GM19238 (cell line): ENCODE measurements around the gene BAZ1A.

Experiments used
- DNase-seq: peaks from one replicate; pipeline ENCODE4 v3.0.0; 2011; ENCODE audit warnings: low spot score; ENCODE audit not compliant: insufficient read length

BAZ1A gene

DNA sequence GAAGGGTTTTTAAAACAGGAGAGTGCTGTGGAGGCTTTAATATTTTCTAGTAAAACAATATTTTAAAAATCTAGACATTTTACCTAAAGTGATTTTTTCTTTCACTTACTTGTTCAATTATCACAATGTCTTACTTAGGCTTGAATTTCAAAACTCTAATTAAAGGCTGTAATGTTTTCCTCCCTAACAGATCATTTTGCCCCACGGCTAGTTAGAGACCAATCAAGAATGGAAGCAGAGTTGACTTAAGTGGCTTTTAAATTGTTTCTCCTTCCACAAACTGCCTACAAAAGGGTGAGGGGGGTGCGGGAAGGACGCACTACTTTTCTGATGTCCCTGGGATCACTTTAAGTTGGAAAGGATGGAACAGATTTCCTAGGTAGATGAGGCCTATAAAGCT, 151.3 kb downstream of the BAZ1A start:
- no peak for DNase-seq

DNA sequence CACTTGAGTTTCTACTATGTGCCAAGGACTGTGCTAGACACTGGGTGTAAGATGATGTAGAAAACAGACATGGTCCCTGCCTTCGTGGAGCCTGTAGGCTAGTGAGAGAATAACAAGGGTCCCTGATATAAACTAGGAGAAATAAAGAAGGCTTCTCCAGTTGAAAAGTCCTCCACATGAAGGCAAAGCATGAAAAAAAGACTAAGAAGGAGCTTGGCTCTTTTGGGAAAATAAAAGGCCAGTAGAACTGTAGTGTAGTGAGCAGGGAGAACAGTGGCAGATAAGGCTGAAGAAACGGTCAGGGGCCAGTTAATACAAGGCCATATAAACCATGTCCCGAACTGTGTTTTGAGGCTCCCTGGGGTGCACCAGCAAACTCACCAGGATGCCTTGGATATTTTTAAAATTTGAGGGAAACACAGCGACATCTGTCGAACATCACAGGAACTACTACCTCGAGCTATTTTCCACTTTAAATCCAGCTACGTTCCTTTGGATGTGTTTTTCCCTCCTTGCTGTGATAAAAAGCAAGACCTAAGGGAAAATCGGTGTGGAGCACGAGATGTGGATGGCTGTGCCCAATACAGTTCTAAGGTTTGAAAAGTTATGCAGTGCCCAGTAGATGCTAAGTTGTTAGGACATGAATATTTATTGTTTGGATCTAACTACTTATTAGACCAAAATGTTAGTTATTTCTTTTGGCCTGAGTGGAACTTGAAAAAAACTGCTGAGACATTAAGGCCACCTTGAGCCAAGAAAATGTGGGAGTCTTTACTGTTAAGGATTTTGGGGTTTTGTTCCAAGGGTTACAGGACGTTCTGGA, 152.2 kb downstream of the BAZ1A start:
- DNase-seq: peak; percentile 36

DNA sequence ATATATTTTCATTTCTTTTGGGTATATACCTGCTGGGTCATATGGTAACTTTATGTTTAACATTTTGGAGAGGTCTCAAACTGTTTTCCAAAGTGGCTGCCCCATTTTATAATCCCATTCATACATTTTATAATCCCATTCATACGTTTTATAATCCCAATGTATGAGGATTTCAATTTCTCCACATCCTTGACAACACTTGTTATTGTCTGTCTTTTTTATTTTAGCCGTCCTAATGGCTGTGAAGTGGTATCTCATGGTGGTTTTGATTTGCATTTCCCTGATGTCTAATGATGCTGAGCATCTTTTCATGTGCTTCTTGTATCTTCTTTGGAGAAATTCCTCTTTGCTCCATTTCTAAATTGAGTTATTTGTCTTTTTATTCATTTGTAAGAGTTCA, 154.0 kb downstream of the BAZ1A start:
- DNase-seq: no peak

DNA sequence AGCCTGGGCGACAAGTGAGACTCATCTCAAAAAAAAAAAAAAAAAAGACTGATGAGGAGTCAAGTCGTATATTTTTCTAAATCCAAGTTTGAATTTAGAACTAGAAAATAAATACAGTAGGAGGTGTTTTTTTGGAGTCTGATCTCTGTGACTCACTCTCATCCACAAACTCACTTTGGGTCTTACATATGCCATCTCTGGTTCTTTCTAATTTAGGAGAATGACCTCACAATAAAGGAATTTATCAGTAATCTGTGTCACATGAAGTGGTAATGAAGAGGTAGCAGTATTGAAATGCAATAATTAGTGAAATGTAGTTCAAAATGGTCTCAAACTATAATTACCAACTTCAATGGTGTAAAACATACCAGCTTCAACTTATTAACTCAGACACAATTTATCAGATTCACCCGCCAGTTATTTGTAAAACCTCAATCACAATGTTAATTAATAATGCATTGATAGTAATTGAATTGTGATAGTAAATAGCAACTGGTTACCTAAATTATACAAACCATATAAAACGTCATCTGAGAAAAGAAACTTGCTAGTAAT, 156.3 kb downstream of the BAZ1A start:
- no peak for DNase-seq

DNA sequence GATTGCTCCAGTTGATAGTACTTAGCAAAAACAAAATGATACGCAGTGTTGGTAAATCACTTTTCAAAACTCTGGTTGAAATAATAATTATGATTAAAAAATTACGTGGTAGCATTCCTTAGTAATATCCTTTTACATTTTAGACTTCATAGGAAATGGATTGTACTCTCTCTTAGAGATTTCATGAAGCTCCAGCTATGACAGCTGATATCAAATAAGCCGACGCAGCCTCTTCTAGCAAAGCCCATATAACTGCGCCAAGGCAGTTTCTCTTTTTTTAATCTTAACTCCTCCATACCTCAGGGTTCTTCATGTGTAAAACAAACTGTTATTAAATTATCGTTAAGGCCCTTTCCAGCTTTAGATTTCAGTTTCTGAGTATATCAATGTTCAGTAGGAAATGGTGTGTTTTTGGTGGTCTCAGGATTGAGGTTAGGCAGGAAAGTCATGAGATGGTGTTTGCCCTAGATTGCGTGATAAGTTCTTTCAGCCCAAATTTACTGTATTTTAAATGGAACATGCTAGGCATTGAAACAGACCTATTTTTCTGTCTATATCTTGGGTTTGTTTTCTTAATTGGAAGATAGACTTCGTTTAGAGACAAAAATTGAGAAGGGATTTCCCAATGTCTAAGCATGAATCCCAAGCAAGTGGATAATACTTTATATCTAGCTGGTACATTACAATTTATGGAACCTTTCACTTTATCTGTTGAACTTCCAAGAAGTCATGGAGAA, 159.9 kb downstream of the BAZ1A start:
- no peak for DNase-seq

DNA sequence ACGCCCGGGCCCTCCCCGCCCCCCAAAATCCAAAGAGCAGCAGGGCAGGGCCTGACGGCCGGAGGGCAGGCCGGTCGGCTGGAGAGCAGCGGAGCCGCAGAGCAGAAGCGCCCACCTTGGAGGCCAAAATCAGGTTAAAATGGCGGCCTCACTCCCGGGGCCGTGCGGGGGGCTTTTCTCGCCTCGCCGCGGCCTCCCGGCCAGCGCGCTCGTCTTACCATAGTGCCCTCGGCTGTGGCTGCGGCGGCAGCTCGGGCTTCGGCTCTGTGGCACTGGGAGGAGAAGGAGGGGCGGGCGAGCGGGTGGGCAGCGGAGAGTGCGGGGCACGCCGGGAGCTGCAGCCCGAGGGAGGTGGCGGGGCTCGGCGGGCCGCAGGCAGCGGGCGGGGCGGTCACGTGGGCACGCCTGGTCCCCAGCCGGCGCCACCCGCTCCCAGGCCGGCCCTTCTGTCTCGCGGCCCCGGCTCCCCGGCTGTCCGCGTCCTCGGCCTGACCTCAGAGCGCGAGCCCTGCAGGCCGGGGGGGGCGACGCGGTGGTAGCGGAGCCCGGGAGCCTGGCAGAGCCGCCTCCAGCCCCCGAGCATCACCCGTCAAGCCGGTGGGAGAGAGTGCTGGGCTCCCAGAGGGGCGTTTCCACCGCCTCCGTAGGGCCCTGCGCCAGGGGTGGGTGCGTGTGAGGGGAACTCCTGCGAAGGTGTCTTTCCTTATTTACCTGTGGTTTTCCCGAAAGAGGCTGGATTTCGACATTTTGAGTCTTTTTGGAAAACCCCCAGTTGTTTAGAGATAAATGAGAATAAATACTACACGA, 160.6 kb downstream of the BAZ1A start, which contains the start of gene CFL2:
Gene CFL2, minus strand, starts transcription at position 274 of the 807 bp plus-strand sequence. Its CDS starts 53 bp downstream, at position 221.
- peak; percentile 89 for DNase-seq

DNA sequence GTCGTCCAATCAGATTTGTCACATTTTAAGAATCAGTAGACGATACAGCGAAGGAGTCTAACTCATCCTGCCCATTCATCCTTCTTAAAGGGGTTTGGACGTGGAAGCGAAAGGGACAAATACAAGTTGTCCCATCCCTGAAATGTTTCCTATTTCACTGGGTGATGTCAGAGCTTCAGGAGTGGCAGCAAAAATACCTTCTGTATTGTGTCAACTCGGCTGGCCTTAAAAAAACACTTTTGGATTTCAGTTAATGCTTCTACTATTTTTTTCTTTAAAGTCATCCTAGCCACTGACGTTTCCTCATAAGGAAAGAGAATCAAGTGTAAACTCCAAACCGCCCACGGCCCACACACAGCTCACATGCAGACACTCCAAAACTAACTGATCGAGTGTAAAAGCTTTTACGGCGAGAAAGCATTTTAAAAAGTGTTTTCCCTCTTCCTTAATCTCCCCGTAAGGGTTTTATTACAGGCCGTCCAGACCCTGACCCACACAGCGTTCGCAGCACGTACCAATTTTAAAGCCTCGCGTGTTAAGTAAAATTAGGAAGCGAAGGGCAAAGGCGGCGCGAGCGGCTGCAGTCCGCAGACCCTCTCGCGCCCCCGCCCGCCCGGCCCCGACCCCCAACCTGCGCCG, 161.4 kb downstream of the BAZ1A start:
- DNase-seq: peak; percentile 15

DNA sequence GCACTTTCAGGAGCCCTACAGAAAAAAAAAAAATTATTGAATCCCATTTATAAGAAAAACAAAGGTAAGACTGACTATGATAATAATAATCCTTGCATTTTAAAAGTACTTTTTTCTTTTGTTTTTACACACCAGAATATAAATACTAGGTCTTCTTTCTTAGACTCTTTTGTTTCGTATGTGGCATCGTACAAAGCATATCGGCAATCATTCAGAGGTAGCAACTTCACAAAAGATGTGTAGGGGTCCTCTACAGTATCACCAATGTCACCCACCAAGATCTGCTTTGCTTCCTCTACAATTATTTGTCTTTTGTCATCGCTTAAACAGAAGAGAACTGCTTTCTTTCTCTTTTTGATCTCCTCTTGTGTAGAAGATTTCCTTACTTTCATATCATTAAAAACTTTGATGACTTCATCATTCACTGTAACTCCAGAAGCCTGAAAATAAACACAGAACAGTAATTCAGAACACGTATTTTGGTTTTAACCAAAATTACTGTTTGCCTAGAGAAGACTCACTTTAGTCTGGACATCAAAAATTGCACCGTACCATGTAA, 162.0 kb downstream of the BAZ1A start:
- DNase-seq: no peak

DNA sequence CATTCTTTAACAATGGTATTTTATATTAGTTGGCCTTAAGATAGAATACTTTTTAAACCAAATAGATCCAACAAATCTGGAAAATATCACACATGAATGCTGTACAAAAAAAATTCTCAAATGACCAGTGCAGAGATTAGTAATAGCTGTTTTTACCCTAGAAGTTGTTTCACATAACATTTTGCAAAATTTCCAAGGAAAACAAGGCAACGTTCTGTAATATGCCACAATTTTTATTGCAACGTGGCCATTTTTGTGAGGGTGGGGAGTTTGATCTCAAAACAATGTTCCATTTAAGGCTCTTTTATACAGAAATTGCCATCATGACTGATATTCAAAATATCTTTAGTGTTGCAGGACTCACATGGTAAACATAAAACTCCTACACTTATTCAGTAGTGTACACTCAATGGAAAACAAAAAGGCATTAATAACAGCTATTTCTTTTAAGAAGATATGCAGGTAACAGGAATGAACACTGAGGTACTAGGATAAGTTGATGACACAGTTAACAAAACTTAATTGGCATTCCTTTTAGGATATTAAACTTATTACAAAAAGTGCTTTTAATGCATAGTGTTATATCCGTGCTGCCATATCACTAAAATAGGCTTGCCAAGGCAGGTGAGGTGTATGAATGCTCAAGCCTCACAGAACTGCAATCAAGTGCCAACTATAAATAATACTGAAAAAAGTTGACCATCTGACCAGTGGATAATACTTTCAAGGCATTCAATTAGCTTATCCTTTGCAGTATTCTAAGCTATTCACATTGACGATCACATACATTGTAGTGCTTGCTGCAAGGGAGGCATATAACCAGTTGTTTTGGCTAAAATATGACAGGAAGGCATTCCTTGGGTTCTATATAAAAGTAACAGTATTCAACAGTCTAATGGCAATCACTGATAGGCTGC, 163.1 kb downstream of the BAZ1A start:
- no peak for DNase-seq

DNA sequence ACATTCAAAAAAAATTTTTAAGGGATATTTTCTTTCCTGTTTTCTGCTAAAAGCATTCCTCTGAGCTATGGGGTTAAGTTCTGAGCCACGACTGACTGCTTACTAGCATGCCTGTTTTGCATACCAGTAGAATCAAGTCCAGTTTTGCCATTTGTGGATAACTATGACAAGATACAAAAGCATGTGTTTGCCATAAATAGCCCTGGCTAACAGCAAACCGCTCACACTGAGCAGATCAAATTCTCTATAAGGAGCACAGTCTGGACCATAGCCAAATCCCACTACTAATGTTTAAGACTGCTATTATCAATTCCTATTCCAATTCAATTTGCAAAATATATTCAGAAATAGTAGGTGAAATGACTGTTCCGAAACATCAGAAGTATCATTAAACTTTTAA, 164.0 kb downstream of the BAZ1A start:
- peak; percentile 31 for DNase-seq

DNA sequence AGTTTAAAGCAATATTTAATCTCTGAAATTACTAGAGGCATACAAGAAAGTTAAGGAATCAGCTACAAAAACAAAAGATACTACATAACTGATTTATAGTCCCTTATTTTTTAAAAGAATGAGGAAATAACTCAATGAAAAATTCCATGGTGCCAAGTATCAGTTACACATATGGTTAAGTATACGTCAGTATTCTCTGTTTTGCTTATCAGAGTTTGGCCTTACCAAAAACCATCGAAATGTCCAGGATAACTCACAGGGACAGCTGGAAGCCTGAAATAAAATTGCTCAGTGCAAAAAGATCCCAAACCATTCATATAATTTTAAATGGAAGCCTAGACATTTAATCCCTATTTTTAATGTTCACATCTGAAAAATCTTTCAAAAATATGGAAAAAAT, 164.4 kb downstream of the BAZ1A start:
- no peak for DNase-seq

DNA sequence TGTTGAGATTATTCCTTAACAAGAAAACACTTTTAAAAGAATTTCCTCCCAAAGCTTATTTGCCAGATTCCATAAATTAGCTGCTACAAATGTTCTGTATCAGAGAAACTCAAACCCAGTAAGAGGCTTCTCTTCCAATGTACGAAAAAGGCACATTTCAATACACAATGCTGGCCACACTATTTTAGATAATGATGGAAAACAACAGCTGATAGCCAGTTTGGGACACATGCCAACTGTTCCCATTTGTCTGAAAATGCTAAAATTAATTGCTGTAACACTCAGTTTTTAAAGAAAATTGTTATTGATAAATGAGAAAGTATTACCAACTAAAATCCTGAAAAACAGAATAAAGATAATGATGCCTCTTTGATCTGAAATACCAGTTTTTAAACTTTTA, 165.2 kb downstream of the BAZ1A start:
- no peak for DNase-seq

DNA sequence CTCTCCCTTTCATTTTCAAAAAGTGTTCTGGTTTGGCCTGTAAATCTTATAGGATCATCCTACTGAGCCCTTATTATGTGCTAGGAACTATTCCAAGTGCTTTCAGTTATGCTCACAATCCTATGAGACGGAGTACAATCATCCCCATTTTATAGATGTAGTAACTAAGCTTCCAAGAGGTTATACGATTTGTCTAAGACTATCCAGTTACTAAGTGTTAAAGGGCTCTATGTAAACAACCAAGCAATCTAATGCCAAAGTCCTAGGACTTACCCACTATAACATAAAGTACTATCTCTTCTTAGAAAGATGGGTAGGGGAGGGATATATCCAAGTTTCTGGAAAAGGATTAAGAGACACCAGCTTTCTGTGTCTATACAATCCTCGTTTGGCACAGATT, 167.4 kb downstream of the BAZ1A start:
- DNase-seq: no peak
